ENCODE results near the gene S100A4.
A peak's percentile ranks its signal among the peaks of the same experiment; 100 is the strongest.
"Not testable (repeated sequence)": the region's sequence is repeated elsewhere in the genome, so short reads cannot be mapped to it uniquely, and the experiment has no call there.

S100A4 gene

DNA sequence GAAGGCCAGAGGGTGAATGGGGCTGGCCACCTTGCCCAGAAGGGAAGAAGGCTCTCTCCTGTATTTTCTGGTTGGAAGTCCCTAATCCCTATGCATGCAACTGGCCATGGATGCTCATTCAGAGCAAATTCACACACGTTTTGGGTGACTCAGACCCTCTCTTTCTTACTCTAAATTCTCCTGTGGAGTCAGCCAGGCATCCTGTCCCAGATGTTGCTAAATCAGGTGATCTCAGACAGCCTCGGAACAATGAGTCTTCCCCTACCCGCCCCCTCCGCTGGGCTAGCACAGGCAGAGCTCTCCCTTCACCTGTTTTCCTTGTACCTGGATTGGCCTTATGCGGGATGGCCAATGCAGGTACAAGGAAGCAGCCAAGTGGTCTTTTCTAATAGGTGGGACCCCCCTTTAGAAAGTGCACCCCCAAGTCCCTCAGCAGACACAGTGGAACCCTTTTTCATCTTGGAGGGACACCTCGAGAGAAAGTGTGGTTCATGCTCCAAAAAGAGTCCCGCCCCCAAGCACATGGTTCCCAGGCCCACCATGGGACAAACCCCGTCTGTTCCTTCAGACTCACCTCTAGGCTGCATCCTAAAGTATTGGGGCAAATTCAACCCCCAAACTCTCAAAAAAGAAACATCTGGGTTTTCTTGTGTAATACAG lies 18.5 kb downstream of the S100A4 start:
- no peaks in the 10 kb centered on the region for H3K9me3 Mint-ChIP-seq
- peaks cover 7% of the 10 kb centered on the region for H3K27me3 Mint-ChIP-seq
- no peak overlapping the region for H3K27ac Mint-ChIP-seq
- peaks cover 23% of the 10 kb centered on the region for H3K4me1 Mint-ChIP-seq
- DNase-seq = no peak
- H3K36me3 Mint-ChIP-seq = peaks cover 1% of the 10 kb centered on the region
- no peak overlapping the region for H3K4me3 Mint-ChIP-seq
- CTCF ChIA-PET = interaction anchor here (1.1 to 3.3 kb wide), 2 partner anchors 16 to 45 kb away, joined by 4 to 12 read pairs; no protein-coding TSS in a partner anchor

DNA sequence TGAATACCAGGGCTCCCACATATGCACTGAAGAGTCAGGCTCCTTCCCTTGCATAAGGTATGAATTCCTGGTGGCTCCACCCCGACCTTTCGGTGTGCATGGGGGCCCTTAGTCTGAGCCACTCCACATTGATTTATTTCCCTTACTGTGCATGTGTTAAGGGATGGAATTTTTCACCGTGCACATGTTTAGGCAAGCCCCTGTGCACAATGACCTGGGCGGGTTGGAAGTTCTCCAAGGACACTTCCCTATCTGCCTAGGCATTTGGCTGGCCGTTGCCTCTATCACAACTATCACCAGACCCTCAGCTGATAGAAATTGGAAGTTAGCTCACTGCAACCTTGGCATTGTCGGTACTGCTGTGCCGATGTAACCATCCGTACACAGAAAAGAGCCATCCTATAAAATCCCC lies 19.5 kb downstream of the S100A4 start:
- no peaks in the 10 kb centered on the region for H3K36me3 Mint-ChIP-seq
- H3K9me3 Mint-ChIP-seq = no peaks in the 10 kb centered on the region
- CTCF ChIA-PET = interaction anchor here (1.0 to 3.3 kb wide), 3 partner anchors 15 to 91 kb away, joined by 3 to 12 read pairs (median 9); no protein-coding TSS in a partner anchor
- no peak for DNase-seq
- H3K27me3 Mint-ChIP-seq = peaks cover 7% of the 10 kb centered on the region
- peaks cover 12% of the 10 kb centered on the region for H3K4me1 Mint-ChIP-seq
- no peak overlapping the region for H3K27ac Mint-ChIP-seq
- H3K4me3 Mint-ChIP-seq = no peak overlapping the region

DNA sequence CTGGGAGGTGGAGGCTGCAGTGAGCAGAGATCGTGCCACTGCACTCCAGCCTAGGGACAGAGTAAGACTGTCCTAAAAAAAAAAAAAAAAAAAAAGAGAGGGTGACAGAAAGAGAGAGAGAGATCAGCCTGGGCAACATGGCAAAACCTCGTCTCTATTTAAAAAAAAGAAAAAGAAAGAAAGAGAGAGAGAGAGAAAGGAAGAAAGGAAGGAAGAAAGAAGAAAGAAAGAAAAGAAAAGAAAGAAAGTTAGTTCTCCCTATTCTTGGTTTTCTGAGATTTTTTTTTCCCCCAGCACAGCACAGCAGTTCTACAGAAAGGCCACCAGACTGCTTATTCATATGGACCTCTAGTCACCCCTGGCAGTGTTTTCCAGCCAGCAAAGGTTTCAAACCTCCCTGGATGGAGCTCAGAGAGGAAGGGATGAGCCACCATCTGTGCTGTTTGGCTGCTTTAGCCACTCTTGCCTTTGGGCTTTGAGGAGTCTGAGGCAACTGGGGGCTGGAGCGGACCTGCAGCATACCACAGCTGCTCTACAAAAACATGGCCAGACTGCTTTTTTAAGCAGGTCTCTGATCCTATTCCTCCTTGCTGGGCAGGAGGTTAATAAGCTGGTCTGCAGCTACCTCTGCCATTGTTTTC lies 20.4 kb downstream of the S100A4 start:
- no peaks in the 10 kb centered on the region for H3K9me3 Mint-ChIP-seq
- H3K27ac Mint-ChIP-seq = no peak overlapping the region
- DNase-seq = no peak
- H3K27me3 Mint-ChIP-seq = peaks cover 7% of the 10 kb centered on the region
- peaks cover 6% of the 10 kb centered on the region for H3K4me1 Mint-ChIP-seq
- H3K36me3 Mint-ChIP-seq = no peaks in the 10 kb centered on the region
- CTCF ChIA-PET = interaction anchor here (0.6 to 3.3 kb wide), 6 partner anchors 14 to 1659 kb away, joined by 3 to 12 read pairs (median 6); partner anchors contain the start of gene S100A4
- no peak overlapping the region for H3K4me3 Mint-ChIP-seq

DNA sequence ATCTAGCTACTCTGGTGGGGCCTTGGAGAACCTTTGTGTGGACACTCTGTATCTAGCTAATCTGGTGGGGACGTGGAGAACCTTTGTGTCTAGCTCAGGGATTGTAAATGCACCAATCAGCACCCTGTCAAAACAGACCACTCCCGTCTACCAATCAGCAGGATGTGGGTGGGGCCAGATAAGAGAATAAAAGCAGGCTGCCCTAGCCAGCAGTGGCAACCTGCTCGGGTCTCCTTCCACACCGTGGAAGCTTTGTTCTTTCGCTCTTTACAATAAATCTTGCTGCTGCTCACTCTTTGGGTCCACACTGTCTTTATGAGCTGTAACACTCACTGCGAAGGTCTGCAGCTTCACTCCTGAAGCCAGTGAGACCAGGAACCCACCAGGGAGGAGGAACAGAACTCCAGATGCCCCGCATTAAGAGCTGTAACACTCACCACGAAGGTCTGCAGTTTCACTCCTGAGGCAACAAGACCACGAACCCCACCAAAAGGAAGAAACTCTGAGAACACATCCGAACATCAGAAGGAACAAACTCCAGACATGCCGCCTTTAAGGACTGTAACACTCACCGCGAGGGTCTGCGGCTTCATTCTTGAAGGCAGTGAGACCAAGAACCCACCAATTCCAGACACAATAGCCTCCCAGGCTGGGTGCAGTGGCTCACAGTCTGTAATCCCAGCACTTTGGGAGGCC lies 23.1 kb downstream of the S100A4 start:
- not testable (repeated sequence) for H3K4me3 Mint-ChIP-seq, H3K27ac Mint-ChIP-seq, H3K9me3 Mint-ChIP-seq, DNase-seq, H3K36me3 Mint-ChIP-seq, H3K4me1 Mint-ChIP-seq, H3K27me3 Mint-ChIP-seq
- CTCF ChIA-PET = interaction anchor here (1.9 to 3.2 kb wide), 2 partner anchors 10 to 45 kb away, joined by 7 to 19 read pairs; no protein-coding TSS in a partner anchor

DNA sequence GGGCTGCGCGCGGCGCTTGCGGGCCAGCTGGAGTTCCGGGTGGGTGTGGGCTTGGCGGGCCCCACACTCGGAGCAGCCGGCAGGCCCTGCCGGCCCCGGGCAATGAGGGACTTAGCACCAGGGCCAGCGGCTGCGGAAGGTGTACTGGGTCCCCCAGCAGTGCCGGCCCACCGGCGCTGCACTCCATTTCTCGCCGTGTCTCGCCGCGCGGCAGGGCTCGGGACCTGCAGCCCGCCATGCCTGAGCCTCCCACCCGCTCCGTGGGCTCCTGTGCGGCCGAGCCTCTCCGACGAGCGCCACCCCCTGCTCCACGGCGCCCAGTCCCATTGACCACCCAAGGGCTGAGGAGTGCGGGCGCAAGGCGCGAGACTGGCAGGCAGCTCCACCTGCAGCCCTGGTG lies 23.8 kb downstream of the S100A4 start:
- not testable (repeated sequence) for H3K9me3 Mint-ChIP-seq, H3K36me3 Mint-ChIP-seq, H3K4me1 Mint-ChIP-seq, H3K27ac Mint-ChIP-seq, H3K4me3 Mint-ChIP-seq, DNase-seq, H3K27me3 Mint-ChIP-seq
- CTCF ChIA-PET = interaction anchor here (1.4 to 3.2 kb wide), 3 partner anchors 11 to 46 kb away, joined by 6 to 19 read pairs (median 7); no protein-coding TSS in a partner anchor

DNA sequence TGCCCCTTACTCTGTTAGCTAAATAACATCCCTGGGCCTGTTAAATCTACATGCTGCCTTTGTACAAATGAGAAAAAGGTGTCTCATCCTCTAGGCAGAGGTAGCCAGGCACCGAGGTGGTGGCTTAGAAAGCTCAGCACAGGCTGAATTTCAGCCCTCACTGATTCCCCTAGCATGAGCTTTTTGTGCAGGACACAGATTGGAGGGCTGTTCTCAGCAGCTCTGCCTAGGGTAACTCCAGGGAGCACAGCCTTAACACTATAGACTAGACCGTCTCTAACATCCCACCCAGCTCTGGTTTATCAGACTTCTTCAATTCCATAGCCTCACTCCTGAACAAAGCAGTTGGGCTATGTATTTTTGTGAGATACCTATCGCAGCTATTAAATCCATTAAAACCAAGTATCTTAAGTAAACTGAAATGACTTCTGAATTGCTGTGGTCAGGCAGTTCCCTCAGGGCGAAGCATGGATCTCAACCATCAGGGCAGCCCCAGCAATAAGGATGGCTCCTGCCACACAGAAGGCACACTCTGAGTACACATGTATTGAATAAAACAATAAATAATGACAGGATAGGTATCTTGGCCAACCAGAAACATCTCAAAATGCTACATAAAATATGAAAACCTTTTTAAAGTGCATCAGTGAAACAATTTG lies 24.7 kb downstream of the S100A4 start:
- H3K36me3 Mint-ChIP-seq = no peaks in the 10 kb centered on the region
- peaks cover 7% of the 10 kb centered on the region for H3K27me3 Mint-ChIP-seq
- no peaks in the 10 kb centered on the region for H3K9me3 Mint-ChIP-seq
- H3K4me3 Mint-ChIP-seq = no peak overlapping the region
- CTCF ChIA-PET = interaction anchor here (0.6 to 3.2 kb wide), 8 partner anchors 10 to 1420 kb away, joined by 3 to 19 read pairs (median 5); no protein-coding TSS in a partner anchor
- H3K27ac Mint-ChIP-seq = no peak overlapping the region
- H3K4me1 Mint-ChIP-seq = peaks cover 13% of the 10 kb centered on the region
- DNase-seq = no peak

DNA sequence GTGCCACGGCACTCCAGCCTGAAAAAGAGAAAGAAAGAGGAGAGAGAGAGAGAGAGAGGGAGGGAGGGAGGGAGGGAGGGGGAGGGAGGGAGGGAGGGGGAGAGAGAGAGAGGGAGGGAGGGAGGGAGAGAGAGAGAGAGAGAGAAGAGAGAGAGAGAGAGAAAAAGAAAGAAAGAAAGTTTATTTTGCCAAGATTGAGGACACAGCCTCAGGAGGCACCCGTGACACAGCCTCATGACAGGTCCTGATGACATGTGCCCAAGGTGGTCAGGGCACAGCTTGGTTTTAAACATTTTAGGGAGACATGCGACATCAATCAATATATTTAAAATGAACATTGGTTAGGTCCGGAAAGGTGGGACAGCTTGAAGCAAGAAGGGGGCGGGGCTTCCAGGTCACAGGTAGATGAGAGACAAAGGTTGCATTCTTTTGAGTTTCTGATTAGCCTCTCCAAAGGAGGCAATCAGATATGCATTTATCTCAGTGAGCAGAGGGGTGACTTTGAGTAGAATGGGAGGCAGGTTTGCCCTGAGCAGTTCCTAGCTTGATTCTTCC lies 25.4 kb downstream of the S100A4 start:
- not testable (repeated sequence) for H3K36me3 Mint-ChIP-seq, H3K27me3 Mint-ChIP-seq, DNase-seq, H3K27ac Mint-ChIP-seq, H3K4me3 Mint-ChIP-seq, H3K9me3 Mint-ChIP-seq
- H3K4me1 Mint-ChIP-seq = peaks cover 19% of the 10 kb centered on the region
- CTCF ChIA-PET = interaction anchor here (0.8 to 3.2 kb wide), 6 partner anchors 9 to 166 kb away, joined by 3 to 19 read pairs (median 5); no protein-coding TSS in a partner anchor

DNA sequence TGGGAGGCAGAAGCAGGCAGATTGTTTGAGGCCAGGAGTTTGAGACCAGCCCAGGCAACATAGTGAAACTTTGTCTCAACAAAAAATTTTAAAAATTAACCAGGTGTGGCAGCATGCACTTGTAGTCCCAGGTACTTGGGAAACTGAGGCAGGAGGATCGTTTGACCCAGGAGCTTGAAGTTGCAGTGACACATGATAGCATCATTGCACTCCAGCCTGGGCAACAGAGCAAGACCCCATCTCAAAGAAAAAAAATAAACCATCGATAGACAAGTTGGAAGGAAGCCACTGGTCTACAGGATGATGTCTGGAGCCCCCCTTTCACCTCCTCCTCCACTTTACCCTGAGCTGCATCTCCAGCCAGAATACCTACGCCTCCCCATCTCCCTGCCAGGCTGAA lies 26.4 kb downstream of the S100A4 start:
- CTCF ChIA-PET = interaction anchor here (2.5 kb wide), 1 partner anchor 8 kb away, joined by 15 read pairs; no protein-coding TSS in a partner anchor

DNA sequence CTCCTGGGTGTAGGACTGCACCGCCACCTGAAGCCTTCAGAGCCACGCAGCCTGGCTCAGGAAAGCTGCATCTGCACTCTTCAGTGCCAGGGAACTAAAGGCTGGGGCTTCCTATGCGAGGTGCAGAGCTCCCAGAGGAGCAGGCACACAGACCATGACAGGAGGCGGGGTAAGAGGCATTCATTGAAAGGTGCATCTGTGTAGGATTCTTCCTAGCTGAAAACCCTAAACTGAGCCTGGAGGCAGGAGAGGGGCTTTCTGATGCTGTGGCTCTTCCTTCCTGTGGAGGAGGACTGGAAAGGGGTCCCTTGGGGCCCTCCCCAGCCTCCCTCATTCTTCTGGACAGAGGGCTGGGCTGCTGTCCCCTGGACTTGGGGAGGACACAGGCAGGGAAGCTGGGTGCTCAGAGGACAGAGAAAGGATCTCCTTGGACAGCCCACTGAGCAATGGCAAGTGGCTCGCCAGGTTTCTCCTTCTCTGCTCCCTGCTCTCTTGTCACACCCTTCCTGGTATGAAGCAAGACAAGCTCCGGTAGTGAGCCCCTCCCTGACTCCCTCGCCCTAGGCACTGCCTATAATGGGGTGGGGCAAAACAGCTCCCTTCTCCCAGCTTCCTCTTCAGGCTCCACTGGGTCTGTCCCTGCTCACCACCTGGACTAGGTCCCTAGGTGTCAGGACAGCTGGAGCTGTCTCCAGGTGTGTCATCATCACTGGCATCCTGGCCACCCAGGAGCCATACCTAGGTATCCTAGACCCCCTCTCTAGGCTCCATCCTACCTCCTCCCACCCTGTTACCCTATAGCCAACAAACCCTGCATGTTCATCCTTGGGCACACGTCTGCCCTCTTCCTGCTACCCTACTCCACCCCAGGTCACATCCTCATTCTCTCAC lies 29.9 kb downstream of the S100A4 start:
- Mint-ChIP-seq H3K4me1 (peaks cover 24% of the 10 kb centered on the region), H3K36me3 (no peaks in the 10 kb centered on the region), H3K9me3 (no peaks in the 10 kb centered on the region), H3K4me3 (no peak overlapping the region), H3K27ac (peak overlapping the region; percentile 39), H3K27me3 (peaks cover 7% of the 10 kb centered on the region)
- CTCF ChIA-PET = interaction anchor here (0.8 to 2.0 kb wide), 5 partner anchors 17 to 112 kb away, joined by 3 to 11 read pairs (median 4); partner anchors contain the start of genes S100A1 and S100A13
- DNase-seq = no peak

More for the DNA sequence above, 26.4 kb downstream of the S100A4 start:
- H3K36me3 Mint-ChIP-seq = no peaks in the 10 kb centered on the region
- no peaks in the 10 kb centered on the region for H3K9me3 Mint-ChIP-seq
- H3K4me1 Mint-ChIP-seq = peaks cover 20% of the 10 kb centered on the region
- DNase-seq = no peak
- H3K4me3 Mint-ChIP-seq = no peak overlapping the region
- peaks cover 3% of the 10 kb centered on the region for H3K27me3 Mint-ChIP-seq
- no peak overlapping the region for H3K27ac Mint-ChIP-seq

DNA sequence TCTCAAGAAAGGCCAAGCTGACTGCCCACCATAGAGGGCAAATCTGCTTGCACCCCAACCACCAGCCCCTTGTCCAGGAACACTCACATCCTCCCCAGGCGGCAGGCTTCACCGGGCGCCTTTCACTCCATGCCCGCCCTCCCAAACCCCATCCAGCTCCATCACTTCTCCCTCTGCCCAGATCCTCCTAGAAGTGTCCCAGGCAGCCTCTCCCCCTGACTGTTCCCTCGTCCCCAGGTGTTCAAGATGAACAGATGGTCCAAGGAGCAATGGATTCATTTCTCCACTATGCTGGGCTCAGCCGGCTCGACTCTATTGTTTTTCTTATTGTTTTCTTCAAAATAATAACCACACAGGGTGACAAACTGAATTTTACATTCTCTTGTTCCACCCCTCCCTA lies 31.9 kb downstream of the S100A4 start:
- no peak for DNase-seq
- H3K27ac Mint-ChIP-seq = no peak overlapping the region
- H3K4me1 Mint-ChIP-seq = peaks cover 25% of the 10 kb centered on the region
- CTCF ChIA-PET = interaction anchor here (2.4 to 5.2 kb wide), 2 partner anchors 19 to 57 kb away, joined by 12 to 116 read pairs; no protein-coding TSS in a partner anchor
- H3K4me3 Mint-ChIP-seq = no peak overlapping the region
- H3K9me3 Mint-ChIP-seq = no peaks in the 10 kb centered on the region
- peaks cover 7% of the 10 kb centered on the region for H3K27me3 Mint-ChIP-seq
- no peaks in the 10 kb centered on the region for H3K36me3 Mint-ChIP-seq

DNA sequence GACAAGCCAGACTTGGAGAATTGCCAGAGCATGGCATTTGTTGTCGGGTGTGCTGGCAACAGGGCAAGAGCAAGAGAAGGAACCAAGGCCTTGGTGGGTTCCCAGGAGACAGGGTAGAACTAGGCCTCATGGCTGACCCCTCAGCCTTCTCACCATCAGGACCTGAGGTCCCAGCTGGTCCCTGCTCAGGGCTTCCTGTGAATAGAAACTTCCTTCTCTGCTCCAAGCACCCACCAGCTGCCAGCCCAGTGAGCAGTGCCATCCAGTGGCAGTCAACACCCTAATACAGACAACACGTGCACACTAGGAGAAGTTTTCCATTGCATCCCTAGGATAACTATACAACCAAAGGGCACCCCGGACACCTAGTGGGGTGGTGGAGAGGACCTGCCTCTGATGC lies 32.6 kb downstream of the S100A4 start:
- H3K27ac Mint-ChIP-seq = no peak overlapping the region
- H3K9me3 Mint-ChIP-seq = no peaks in the 10 kb centered on the region
- H3K4me1 Mint-ChIP-seq = peaks cover 25% of the 10 kb centered on the region
- no peak overlapping the region for H3K4me3 Mint-ChIP-seq
- CTCF ChIA-PET = interaction anchor here (2.4 to 5.2 kb wide), 3 partner anchors 19 to 57 kb away, joined by 12 to 116 read pairs (median 19); partner anchors contain the start of gene S100A2
- peaks cover 7% of the 10 kb centered on the region for H3K27me3 Mint-ChIP-seq
- H3K36me3 Mint-ChIP-seq = no peaks in the 10 kb centered on the region
- no peak for DNase-seq

DNA sequence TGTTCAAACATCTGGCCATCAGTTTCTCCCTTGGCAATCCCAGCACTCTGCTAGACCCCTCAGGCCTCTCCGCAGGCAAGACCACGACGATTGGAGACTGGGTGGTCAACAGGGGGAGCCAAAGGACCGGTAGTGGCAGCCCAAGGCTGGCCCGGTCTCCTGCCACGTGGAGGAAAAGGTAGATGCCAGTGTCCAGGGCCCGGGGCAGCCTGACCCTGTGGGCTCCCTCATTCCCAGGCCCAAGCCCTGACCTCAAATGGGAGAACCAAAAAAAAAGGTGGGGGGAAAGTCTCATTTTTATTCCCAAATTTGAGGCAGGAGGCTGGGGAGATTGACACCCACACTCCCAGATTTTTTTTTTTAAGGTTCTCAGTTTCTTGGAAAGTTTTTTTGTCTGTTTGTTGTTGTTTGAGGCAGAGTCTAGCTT lies 34.6 kb downstream of the S100A4 start:
- DNase-seq = peak; percentile 86
- Mint-ChIP-seq H3K36me3 (no peaks in the 10 kb centered on the region), H3K27me3 (peaks cover 11% of the 10 kb centered on the region), H3K27ac (no peak overlapping the region), H3K9me3 (no peaks in the 10 kb centered on the region), H3K4me3 (no peak overlapping the region), H3K4me1 (peaks cover 21% of the 10 kb centered on the region)
- CTCF ChIA-PET = interaction anchor here (0.6 to 5.2 kb wide), 32 partner anchors 9 to 669 kb away, joined by 3 to 116 read pairs (median 5); partner anchors contain the start of genes S100A1, S100A14, S100A2 and S100A5

All from activated naive CD4-positive, alpha-beta T cell treated with anti-CD3 and anti-CD28 coated beads, Interleukin-2, amount 10 ng/mL, durations not matched to agents 7 days and 5 days (primary cell).